Bronchial epithelial cell (primary cell): ENCODE measurements around the gene LGALS8. TPM values are rescaled to one million over a fixed set of nuclear protein-coding genes. Genes with fewer than 3 reads are reported as not detected.

Experiments
- DNase-seq: peaks from one replicate; pipeline ENCODE4 v3.0.0-alpha.2; 2010; ENCODE audit warnings: low read depth
- FAIRE-seq: peaks from 2 replicates; lab custom pipeline; 2011; peaks lifted over from hg19 to GRCh38; lab: Jason Lieb, UNC
- H3K27me3 ChIP-seq: 2 replicates; pipeline ENCODE4 v1.5.1; 2011; ENCODE audit warnings: low read length; ENCODE audit not compliant: control insufficient read depth, insufficient read depth
- H3K36me3 ChIP-seq: 2 replicates; pipeline ENCODE4 v1.5.1; 2011; ENCODE audit warnings: low read length; ENCODE audit not compliant: control insufficient read depth, insufficient read depth
- H3K4me3 ChIP-seq: 2 replicates; pipeline ENCODE4 v1.5.1; 2011; ENCODE audit warnings: mild to moderate bottlenecking, low read depth, low read length, control low read depth
- total RNA-seq: library from RNA; depleted of rRNA; stranded (reverse); fragments of >200 nt; gene quantifications from 2 replicates; pipeline ENCODE4 v1.2.1, GENCODE V29; 2014
- TF ChIP-seq, protein P1 (sequence below): IDR thresholded peaks from 2 replicates; pipeline ENCODE4 v1.5.1; 2011; ENCODE audit warnings: mild to moderate bottlenecking, moderate library complexity, low read length, control low read depth, inconsistent platforms; ENCODE audit not compliant: insufficient read depth, severe bottlenecking

LGALS8 gene
- total RNA-seq, 1 donor from 2014 or later: 49.2 TPM

DNA sequence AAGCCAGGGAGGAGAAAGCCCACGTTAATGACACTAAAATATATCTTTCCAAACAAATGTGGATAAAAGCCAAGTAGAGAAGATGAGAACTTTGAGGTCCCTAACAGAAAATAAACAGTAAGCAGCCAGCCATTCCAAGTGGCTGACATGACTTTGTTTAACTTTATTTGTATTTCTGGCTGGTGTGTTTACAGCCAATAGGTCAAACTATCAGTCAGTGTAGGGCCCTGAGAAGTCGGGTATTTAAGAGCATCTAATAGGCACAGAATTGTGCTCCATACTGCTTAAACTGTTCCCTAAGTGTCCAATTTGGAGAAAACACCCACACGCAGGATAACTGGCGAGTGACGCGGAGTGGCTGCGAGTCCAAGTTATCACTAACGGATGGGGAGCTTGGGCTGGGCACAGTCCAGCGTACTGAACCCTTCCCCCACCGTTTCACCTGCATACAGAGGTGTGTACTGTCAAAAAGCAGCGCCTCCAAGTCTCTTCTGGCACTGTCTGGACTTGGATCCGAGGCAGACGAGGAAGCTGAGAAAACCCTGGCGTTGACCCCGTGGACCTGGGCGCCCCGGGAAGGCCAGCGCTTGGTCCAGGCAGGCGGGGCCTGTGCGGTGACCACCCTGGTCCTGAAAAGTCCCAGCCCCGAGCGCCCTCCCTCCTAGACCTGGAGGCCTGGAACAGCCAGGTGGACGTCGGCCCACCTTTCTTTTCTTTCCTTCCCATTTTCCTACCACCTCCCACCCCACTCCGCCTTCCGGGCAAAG is 662 bp upstream of the LGALS8 start:
- FAIRE-seq: no peak
- TF ChIP-seq, protein P1, sequence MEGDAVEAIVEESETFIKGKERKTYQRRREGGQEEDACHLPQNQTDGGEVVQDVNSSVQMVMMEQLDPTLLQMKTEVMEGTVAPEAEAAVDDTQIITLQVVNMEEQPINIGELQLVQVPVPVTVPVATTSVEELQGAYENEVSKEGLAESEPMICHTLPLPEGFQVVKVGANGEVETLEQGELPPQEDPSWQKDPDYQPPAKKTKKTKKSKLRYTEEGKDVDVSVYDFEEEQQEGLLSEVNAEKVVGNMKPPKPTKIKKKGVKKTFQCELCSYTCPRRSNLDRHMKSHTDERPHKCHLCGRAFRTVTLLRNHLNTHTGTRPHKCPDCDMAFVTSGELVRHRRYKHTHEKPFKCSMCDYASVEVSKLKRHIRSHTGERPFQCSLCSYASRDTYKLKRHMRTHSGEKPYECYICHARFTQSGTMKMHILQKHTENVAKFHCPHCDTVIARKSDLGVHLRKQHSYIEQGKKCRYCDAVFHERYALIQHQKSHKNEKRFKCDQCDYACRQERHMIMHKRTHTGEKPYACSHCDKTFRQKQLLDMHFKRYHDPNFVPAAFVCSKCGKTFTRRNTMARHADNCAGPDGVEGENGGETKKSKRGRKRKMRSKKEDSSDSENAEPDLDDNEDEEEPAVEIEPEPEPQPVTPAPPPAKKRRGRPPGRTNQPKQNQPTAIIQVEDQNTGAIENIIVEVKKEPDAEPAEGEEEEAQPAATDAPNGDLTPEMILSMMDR: no peak
- peak; percentile 49 for DNase-seq
- Histone ChIP-seq H3K36me3 (peaks cover 4% of the 10 kb centered on the region), H3K27me3 (no peaks in the 10 kb centered on the region), H3K4me3 (peak overlapping the region; percentile 56)

DNA sequence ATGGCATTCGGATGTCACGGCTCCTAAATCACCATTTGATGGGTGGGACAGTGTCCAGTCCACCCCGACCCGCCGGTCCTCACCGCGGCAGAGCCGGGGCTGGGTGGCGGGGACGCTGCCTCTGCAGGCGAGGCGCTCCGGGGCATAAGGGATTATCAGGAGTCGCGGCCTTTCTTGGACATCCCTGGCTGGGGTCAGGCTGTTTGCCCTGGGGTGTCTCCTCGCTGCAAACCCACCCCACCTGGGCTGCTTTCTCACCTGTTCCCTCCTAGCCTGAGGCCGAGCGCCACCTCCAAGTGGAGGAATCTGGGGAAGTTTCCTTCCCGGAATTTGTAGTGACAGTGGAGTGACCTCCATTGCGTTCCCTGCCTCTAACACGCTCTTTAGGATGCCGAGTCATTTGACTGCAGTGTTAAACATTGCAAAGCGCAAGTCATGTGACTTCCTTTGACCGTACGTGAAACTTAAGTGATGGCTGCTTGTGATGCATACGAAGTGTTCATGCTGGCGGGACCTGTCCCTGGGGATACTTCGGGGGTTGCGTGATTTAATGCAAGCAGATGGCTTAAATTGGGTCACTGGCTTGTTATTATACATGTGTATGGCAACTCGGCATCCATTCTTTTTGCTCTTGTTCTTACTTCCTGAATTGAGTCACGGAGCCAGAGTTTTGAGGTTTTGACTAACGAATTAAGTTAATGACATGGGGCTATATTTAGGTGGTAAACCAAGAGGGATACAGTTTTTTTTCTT is 536 bp downstream of the LGALS8 start:
- FAIRE-seq (no peak), DNase-seq (peak; percentile 83)
- no peaks in the 10 kb centered on the region for H3K27me3 ChIP-seq
- H3K4me3 ChIP-seq: peak overlapping the region; percentile 56
- TF ChIP-seq, protein P1: no peak
- H3K36me3 ChIP-seq: peaks cover 4% of the 10 kb centered on the region

DNA sequence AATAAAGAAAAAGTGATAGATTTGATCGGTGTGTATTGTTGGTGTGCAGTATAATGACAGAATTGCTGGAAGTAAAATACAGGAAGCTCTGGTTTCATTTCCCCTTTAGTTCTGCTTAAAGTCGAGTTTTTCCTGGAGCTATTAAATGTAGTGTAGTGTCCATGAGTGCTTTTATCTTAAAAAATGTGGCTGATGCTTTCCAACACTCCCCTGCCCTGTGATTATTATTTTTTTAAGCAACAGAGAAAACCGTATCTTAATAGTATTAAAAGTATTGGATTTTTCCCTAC is 1.1 kb downstream of the LGALS8 start:
- DNase-seq: no peak
- FAIRE-seq: no peak
- peaks cover 4% of the 10 kb centered on the region for H3K36me3 ChIP-seq
- TF ChIP-seq, protein P1: no peak
- no peaks in the 10 kb centered on the region for H3K27me3 ChIP-seq
- peak overlapping the region; percentile 56 for H3K4me3 ChIP-seq

DNA sequence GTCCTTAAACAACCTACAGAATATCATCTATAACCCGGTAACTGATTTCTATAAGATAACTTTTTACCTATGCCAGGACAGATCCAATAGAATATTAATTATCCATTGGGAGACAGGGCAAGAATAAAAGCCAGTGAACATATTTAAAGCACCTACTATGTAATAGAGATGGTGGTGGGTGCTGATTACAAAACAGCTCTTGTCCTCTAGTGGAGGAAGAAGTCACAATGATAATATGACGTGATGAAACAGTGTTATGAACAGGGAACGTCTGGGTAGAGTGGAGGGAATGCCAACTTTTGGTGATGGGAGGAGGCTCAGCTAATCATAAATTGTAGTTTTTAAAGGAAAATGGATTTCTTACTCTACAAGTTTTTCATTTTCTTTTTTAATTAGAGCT is 2.3 kb downstream of the LGALS8 start:
- Histone ChIP-seq H3K27me3 (no peaks in the 10 kb centered on the region), H3K4me3 (no peak overlapping the region), H3K36me3 (peaks cover 4% of the 10 kb centered on the region)
- TF ChIP-seq, protein P1: no peak
- no peak for DNase-seq
- no peak for FAIRE-seq

DNA sequence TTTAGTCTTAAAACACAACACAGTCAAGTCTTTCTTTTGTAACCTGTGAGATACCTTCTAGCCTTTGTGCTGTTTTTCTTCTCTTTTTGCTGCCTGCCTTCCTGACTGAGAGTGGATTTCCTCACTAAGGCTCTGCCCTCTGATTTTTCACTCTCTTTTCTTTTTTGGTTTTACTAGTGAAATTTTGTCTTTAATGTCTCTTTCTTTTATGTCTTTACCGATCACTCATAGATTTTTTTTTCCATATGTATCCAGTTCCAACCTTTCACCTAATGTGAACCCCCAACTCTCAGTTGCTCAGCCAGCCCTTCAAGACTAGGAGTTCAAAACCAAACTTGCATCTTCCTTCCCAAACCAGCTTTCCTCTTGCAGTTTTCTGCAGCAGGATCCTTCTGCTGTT is 6.5 kb downstream of the LGALS8 start:
- Histone ChIP-seq H3K27me3 (no peaks in the 10 kb centered on the region), H3K4me3 (no peak overlapping the region), H3K36me3 (peaks cover 5% of the 10 kb centered on the region)
- FAIRE-seq: no peak
- TF ChIP-seq, protein P1: no peak
- DNase-seq: no peak
